PFSK-1 (cell line): ENCODE results near the gene TSPAN5.

Source experiments
- FOXP2 ChIP-seq: optimal IDR thresholded peaks from 2 replicates; pipeline ENCODE3; 2011; ENCODE audit warnings: borderline replicate concordance, control low read depth, inconsistent platforms; ENCODE audit not compliant: insufficient read depth; ENCODE audit errors: extremely low read length, extremely low read depth
- POLR2AphosphoS5 ChIP-seq: IDR thresholded peaks from 2 replicates; pipeline ENCODE4 v1.6.1; 2012; ENCODE audit warnings: low read depth, mild to moderate bottlenecking, control low read depth, low read length, moderate library complexity
- REST ChIP-seq, 2 experiments: IDR thresholded peaks; 2 replicates each; pipeline versions ENCODE4 v1.6.1 to v1.8.0; 2011 to 2012; ENCODE audit warnings: low read depth in 2 of 2, low read length in 2 of 2, control low read depth in 1 of 2, inconsistent platforms in 1 of 2, mild to moderate bottlenecking in 1 of 2, moderate library complexity in 1 of 2; ENCODE audit not compliant: insufficient read depth in 1 of 2
- SIN3A ChIP-seq: IDR thresholded peaks from 2 replicates; pipeline ENCODE4 v1.6.1; 2012; ENCODE audit warnings: mild to moderate bottlenecking, low read length, moderate library complexity, borderline replicate concordance; ENCODE audit not compliant: insufficient read depth
- TAF1 ChIP-seq: IDR thresholded peaks from 2 replicates; pipeline ENCODE4 v1.6.1; 2012; ENCODE audit warnings: low read length, control low read depth, borderline replicate concordance; ENCODE audit not compliant: insufficient read depth

The TSPAN5 gene

GRCh38 chr4:98516441-98517217, 141.8 kb downstream of the TSPAN5 start:
- TF ChIP-seq SIN3A (no peak), REST (IDR thresholded peaks at IDR 0.05; ENCODE audit: insufficient read depth in 1 of 2, low read depth in 2 of 2, low read length in 2 of 2) (no peak), POLR2AphosphoS5 (no peak), FOXP2 (no peak), TAF1 (no peak)

GRCh38 chr4:98516042-98516440, 142.4 kb downstream of the TSPAN5 start:
- TF ChIP-seq SIN3A (no peak), REST (IDR thresholded peaks at IDR 0.05; ENCODE audit: insufficient read depth in 1 of 2, low read depth in 2 of 2, low read length in 2 of 2) (no peak), POLR2AphosphoS5 (no peak), FOXP2 (no peak), TAF1 (no peak)

GRCh38 chr4:98515470-98515809, 143.0 kb downstream of the TSPAN5 start:
- no peak for TF ChIP-seq FOXP2

- TF ChIP-seq FOXP2 (no peak), TAF1 (no peak)
Measured at GRCh38 chr4:98514741-98515469, 143.5 kb downstream of the TSPAN5 start.

GRCh38 chr4:98512918-98513317, 145.5 kb downstream of the TSPAN5 start:
- TF ChIP-seq REST (IDR thresholded peaks at IDR 0.05; ENCODE audit: insufficient read depth in 1 of 2, low read depth in 2 of 2, low read length in 2 of 2), result no peak
- no peak for TF ChIP-seq FOXP2
- no peak for TF ChIP-seq TAF1
- no peak for TF ChIP-seq POLR2AphosphoS5
- TF ChIP-seq SIN3A, result no peak

GRCh38 chr4:98510757-98511517, 147.5 kb downstream of the TSPAN5 start:
- TF ChIP-seq TAF1 (no peak), REST (IDR thresholded peaks at IDR 0.05; ENCODE audit: insufficient read depth in 1 of 2, low read depth in 2 of 2, low read length in 2 of 2) (no peak), POLR2AphosphoS5 (no peak), SIN3A (no peak), FOXP2 (no peak)
